ENCODE measurements around the gene NTN1.
"Not testable (repeated sequence)": the region's sequence is repeated elsewhere in the genome, so short reads cannot be mapped to it uniquely, and the experiment has no call there.

GRCh38 chr17:9103193-9103592, 81.9 kb downstream of the NTN1 start:
- TF ChIP-seq EZH2 (IDR thresholded peaks at IDR 0.05; ENCODE audit: borderline replicate concordance); CTCF (IDR thresholded peaks at IDR 0.05; ENCODE audit: poor library complexity): not testable (repeated sequence)

Measured in hepatocyte (in vitro differentiated cells).